DLD1 (cell line): ENCODE data around the gene RHOB.

Experiments
- in situ Hi-C: cut with HindIII; loops from 2 replicates; pipeline ENCODE4 v1.10.0; 2017; ENCODE audit warnings: low sequenced_read_pairs

RHOB gene

GRCh38 chr2:20472569-20472968 is 25.7 kb downstream of the RHOB start:
- in situ Hi-C loops, result no loop called here

- in situ Hi-C loops, result no loop called here
Observed at GRCh38 chr2:20473128-20473527, 26.3 kb downstream of the RHOB start.

GRCh38 chr2:20474757-20475566 is 28.1 kb downstream of the RHOB start:
- in situ Hi-C loops, result no loop called here

GRCh38 chr2:20475567-20475952 is 28.7 kb downstream of the RHOB start:
- in situ Hi-C loops, result no loop called here

DNA sequence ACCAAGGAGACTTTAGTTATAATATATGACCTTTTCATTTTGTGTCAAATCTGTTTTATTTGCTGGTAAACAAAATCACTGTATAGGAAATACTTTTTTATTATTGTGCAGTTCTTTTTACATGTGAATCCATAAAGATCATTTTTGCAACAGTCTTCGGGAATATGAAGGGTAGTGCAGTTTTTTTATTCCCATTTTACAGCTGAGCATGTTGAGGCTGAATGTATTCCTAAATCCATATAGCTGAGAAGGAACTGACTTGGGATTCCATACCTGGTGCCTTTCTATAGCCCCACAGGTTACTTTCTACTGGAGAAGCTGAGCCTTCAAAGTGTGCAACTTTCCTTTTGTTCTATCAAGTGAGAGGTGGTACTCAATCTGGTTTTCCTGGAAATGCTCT is 29.6 kb downstream of the RHOB start:
- in situ Hi-C loops, result no loop called here

- in situ Hi-C loops, result no loop called here
Observed at GRCh38 chr2:20476950-20477349, 30.1 kb downstream of the RHOB start.

DNA sequence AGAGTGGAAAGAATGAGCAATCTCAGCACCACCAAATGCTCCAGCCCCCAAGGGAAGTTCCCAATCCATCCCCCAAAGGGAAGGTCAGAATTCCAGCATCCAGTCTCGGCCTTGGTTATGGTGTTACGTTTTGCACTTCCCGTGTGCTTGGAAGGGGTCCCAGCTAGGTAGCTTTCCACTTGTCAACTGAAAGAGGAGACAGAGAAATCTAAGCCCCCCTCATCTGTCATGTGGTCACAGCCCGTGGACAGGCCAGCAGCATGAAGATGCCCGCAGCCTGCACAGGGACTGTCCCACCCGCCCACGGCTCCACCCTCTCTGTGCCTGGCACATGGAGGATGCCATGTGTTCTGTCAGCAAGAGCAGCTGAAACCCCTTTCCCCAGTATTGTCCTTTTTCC is 32.1 kb downstream of the RHOB start:
- in situ Hi-C loops, result no loop called here

GRCh38 chr2:20479835-20480234 is 33.0 kb downstream of the RHOB start:
- in situ Hi-C loops, result no loop called here

GRCh38 chr2:20480913-20481312 is 34.0 kb downstream of the RHOB start:
- in situ Hi-C loops, result no loop called here

DNA sequence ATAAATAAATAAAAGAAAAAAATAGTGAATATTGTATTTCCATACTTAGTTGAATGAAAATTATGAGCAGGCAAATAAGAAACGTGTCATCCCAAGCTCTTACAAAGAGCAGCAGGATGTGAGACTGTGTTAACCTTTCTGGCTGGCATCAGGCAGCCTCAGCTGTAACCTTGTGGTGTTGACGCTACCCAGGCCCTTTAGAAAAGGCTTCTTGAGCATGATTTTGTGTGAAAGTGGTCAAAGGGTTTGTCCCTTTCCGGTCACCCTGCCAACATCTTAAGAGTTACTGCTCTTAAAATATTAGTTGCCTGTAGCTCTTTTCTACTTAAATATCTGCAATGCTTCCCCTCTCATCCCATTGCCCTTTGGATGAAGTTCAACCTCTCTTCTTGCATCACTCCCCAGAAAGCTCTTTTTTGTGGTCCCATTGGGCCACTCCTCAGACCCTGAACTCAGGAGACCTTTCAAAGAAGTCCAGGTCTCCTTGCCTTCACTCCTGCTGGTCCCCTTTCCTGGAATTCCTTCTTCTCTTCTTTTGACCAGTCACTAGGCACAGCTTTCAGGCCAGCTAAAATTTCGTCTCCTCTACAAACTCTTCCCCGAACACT is 35.0 kb downstream of the RHOB start:
- in situ Hi-C loops, result no loop called here

DNA sequence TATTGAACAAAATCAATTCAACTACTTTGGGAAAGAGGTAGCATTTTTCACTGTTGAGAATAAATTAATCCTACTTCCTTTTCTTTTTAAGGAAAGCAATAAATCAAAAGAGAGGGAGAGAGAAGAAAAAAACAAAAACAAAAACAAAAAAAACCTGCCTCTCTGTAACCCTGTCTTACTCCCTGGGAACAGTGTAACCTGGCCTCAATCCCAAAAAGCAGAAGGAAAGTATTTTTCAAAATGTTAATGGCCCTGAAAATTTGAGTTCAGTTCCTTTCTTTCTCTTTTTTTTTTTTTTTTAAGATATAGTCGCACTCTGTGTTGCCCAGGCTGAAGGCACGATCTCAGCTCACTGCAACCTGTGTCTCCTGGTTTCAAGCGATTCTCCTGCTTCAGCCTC is 35.9 kb downstream of the RHOB start:
- in situ Hi-C loops, result no loop called here

DNA sequence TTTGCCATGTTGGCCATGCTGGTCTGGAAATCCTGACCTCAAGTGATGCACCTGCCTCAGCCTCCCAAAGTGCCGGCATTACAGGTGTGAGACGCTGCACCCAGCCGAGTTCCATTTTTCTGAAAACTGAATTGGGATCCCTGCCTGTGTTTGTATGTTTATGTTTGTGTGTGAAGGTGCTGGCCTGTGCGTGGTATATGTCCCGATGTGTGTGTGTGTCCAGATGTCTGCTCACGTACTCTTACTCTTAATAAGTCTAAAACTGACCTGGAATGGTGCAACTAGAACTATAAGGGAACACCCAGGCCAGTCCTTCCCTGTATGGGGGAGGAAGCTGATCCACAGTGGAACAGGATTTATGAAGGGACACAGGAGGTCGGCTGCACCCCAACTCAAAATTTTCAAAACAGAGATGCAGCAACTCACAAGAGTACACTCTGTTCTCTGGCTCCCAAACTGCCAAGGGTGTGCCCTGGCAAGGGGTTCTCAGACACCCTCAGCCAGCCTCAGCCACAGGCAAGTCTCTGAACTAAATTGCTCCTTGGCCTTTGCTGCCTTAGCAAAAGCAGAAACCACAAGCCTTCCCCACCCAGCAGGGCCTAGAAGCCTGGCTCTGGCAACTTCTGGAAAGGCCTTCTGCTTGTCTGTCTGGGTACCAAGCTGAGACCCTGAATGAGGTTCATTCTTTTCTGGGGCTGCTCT is 36.5 kb downstream of the RHOB start:
- in situ Hi-C loops, result no loop called here

- in situ Hi-C loops, result no loop called here
Observed at GRCh38 chr2:20484034-20484617, 37.3 kb downstream of the RHOB start.

GRCh38 chr2:20484810-20485611 is 38.1 kb downstream of the RHOB start:
- in situ Hi-C loops, result no loop called here

DNA sequence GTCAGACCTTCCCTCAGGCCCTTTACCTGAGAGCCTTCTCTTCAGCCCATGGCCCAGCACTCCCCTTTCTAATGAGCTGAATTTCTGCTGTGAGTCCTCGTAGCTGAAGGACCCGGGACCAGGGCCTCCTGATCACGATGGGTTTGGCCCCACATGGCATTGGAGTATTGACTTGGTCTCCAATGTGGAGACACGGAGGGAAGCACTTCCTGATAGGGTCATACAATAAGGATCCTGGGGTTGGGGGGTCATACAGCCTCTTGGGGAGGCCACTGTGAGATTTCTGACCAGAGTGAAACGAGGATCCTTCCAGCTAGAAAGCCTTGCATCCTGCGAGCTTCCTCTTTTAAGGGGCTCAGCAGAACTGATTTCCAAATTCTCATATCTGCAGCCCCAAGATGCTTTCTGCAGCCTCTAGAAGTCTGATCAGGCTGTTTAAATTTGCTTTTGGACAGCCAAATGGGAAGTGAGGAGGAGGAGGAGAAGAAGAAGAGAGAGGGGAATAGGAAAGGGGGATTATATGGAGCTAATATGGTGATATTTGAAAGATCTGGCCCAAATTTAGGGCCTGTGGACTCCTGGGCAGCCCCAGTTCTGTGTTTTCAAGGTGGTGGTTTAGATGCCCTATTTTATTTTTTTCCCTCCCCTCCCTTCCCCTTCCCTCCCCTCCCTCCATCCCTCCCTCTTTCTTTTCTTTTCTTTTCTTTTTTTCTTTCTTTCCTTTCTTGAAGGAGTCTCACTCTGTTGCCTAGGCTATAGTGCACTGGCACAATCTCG is 38.9 kb downstream of the RHOB start:
- in situ Hi-C loops, result no loop called here

DNA sequence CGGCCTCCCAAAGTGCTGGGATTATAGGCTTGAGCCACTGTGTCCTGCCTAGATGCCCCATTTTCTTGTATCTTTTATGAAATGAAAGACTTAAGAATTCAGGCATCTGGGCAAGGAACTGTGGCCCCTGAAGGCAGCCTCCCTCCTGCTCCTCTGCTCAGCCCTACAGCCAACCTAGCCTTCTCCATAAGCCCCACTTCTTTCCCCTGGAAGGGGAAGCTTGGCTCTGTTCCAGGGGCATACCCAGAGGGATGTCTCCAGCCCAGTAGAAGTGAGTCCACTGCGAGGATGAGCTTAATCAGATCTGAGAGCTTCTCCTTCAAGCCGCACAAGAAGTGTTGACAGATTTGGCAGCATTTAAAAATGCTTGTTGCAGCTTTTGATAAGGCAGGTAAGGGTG is 39.7 kb downstream of the RHOB start:
- in situ Hi-C loops, result no loop called here

- in situ Hi-C loops, result no loop called here
Observed at GRCh38 chr2:20487030-20487391, 40.1 kb downstream of the RHOB start.

GRCh38 chr2:20487392-20488174 is 40.7 kb downstream of the RHOB start:
- in situ Hi-C loops, result no loop called here

GRCh38 chr2:20488201-20488641 is 41.3 kb downstream of the RHOB start:
- in situ Hi-C loops, result no loop called here
